SK-N-SH (cell line): Measurements from ENCODE around the gene SRSF10. TPM values are rescaled to one million over a fixed set of nuclear protein-coding genes. Genes with fewer than 3 reads are reported as not detected.

Experiments
- CTCF ChIA-PET: fragments of 300-600, 350-600 bp; formaldehyde crosslinking; extraction: SDS; loops from one replicate; lab custom pipeline; 2021; lab: Yijun Ruan, JAX
- POLR2A ChIA-PET: fragments of 350-600 bp; sonication (Branson Sonifier 250); formaldehyde crosslinking; extraction: SDS; loops from one replicate; lab custom pipeline; 2020; ENCODE audit warnings: antibody characterized with exemption, inconsistent platforms; lab: Yijun Ruan, JAX
- DNase-seq: peaks from one replicate; pipeline ENCODE4 v3.0.0; 2012
- H2AFZ ChIP-seq: fragments of 200-600 bp; sonication (generic); 2 replicates; pipeline ENCODE4 v1.8.1; 2016; ENCODE audit warnings: antibody characterized with exemption, mild to moderate bottlenecking, low read depth
- H3F3A ChIP-seq: fragments of 200-600 bp; sonication (generic); replicated peaks from 2 replicates; pipeline ENCODE3; 2016; ENCODE audit warnings: antibody characterized with exemption, mild to moderate bottlenecking; ENCODE audit not compliant: insufficient read depth
- H3K27ac ChIP-seq, 2 experiments: fragments of 200-500 bp in 1 of 2; fragments of 200-600 bp in 1 of 2; sonication (Bioruptor generic) in 1 of 2; sonication (generic), shearing (Covaris generic) in 1 of 2; 2 replicates each; pipeline versions ENCODE4 v1.5.1 to v1.6.1; 2014 to 2016; ENCODE audit warnings: low read depth in 2 of 2, inconsistent platforms in 1 of 2, low read length in 1 of 2, mild to moderate bottlenecking in 1 of 2, mixed read lengths in 1 of 2
- H3K27me3 ChIP-seq: fragments of 200-600 bp; sonication (generic), shearing (Covaris generic); 2 replicates; pipeline ENCODE4 v1.6.1; 2016; ENCODE audit warnings: mixed run types; ENCODE audit not compliant: insufficient read depth
- H3K36me3 ChIP-seq, 2 experiments: fragments of 200-500 bp in 1 of 2; fragments of 200-600 bp in 1 of 2; sonication (Bioruptor generic) in 1 of 2; sonication (generic) in 1 of 2; replicated peaks in 1 of 2; 2 replicates each; pipeline versions ENCODE3 to v1.5.1; 2014 to 2016; ENCODE audit warnings: low read length in 1 of 2, mild to moderate bottlenecking in 1 of 2; ENCODE audit not compliant: insufficient read depth in 2 of 2, control insufficient read depth in 1 of 2
- H3K4me1 ChIP-seq, 2 experiments: fragments of 200-500 bp in 1 of 2; fragments of 200-600 bp in 1 of 2; sonication (Bioruptor generic) in 1 of 2; sonication (generic), shearing (Covaris generic) in 1 of 2; 2 replicates each; pipeline versions ENCODE4 v1.5.1 to v1.6.1; 2014 to 2016; ENCODE audit warnings: low read depth in 1 of 2, low read length in 1 of 2, mixed run types in 1 of 2; ENCODE audit not compliant: insufficient read depth in 2 of 2, control insufficient read depth in 1 of 2
- H3K4me2 ChIP-seq: fragments of 200-600 bp; sonication (generic), shearing (Covaris generic); 2 replicates; pipeline ENCODE4 v1.6.1; 2017; ENCODE audit warnings: mixed run types
- H3K4me3 ChIP-seq, 2 experiments: fragments of 200-500 bp in 1 of 2; fragments of 200-600 bp in 1 of 2; sonication (Bioruptor generic) in 1 of 2; sonication (generic), shearing (Covaris generic) in 1 of 2; 2 replicates each; pipeline versions ENCODE4 v1.5.1 to v1.8.1; 2014 to 2016; ENCODE audit warnings: low read depth in 2 of 2, inconsistent platforms in 1 of 2, low read length in 1 of 2, mild to moderate bottlenecking in 1 of 2, mixed read lengths in 1 of 2, moderate library complexity in 1 of 2
- H3K79me2 ChIP-seq: fragments of 200-600 bp; sonication (generic); 2 replicates; pipeline ENCODE4 v1.8.1; 2017; ENCODE audit warnings: mild to moderate bottlenecking; ENCODE audit not compliant: insufficient read depth
- H3K9ac ChIP-seq: fragments of 200-600 bp; sonication (generic); 2 replicates; pipeline ENCODE4 v1.6.1; 2017; ENCODE audit warnings: mixed run types
- H3K9me2 ChIP-seq: fragments of 200-600 bp; sonication (generic); 2 replicates; pipeline ENCODE4 v1.6.1; 2017; ENCODE audit warnings: mixed run types
- H3K9me3 ChIP-seq: fragments of 200-600 bp; sonication (generic); 2 replicates; pipeline ENCODE4 v1.6.1; 2017; ENCODE audit warnings: mixed run types, mild to moderate bottlenecking, moderate library complexity
- H4K20me1 ChIP-seq: fragments of 200-600 bp; sonication (generic); 2 replicates; pipeline ENCODE4 v1.6.1; 2017; ENCODE audit warnings: mild to moderate bottlenecking, mixed run types; ENCODE audit not compliant: insufficient read depth
- CHD2 ChIP-seq: fragments of 150-350 bp; IDR thresholded peaks from 2 replicates; pipeline ENCODE4 v1.6.1; 2018; ENCODE audit warnings: low read length; ENCODE audit not compliant: partially characterized antibody
- EP300 ChIP-seq, 2 experiments: IDR thresholded peaks; 2 replicates each; pipeline versions ENCODE4 v1.4.0 to v1.6.1; 2012; ENCODE audit warnings: borderline replicate concordance in 1 of 2, low read depth in 1 of 2, low read length in 1 of 2
- EZH2phosphoT487 ChIP-seq: fragments of 200-600 bp; sonication (generic); IDR thresholded peaks from 2 replicates; pipeline ENCODE4 v1.6.1; 2017; ENCODE audit warnings: low read depth, mixed run types, mild to moderate bottlenecking, antibody characterized with exemption, moderate library complexity, borderline replicate concordance
- FOSL2 ChIP-seq: IDR thresholded peaks from 2 replicates; pipeline ENCODE4 v1.4.0; 2012; ENCODE audit warnings: low read depth, mild to moderate bottlenecking, moderate library complexity, borderline replicate concordance
- FOXJ3 ChIP-seq: sonication (generic); formaldehyde crosslinking; IDR thresholded peaks from 2 replicates; pipeline ENCODE4 v1.5.1; 2020; ENCODE audit warnings: mild to moderate bottlenecking, missing genetic modification reagents
- GATA2 ChIP-seq: sonication (generic); formaldehyde crosslinking; IDR thresholded peaks from 2 replicates; pipeline ENCODE4 v1.5.0; 2020; ENCODE audit warnings: mild to moderate bottlenecking, missing genetic modification reagents
- JUND ChIP-seq: IDR thresholded peaks from 2 replicates; pipeline ENCODE4 v1.4.0; 2012
- MAX ChIP-seq: IDR thresholded peaks from 2 replicates; pipeline ENCODE4 v1.4.0; 2012; ENCODE audit warnings: low read depth
- NRF1 ChIP-seq: IDR thresholded peaks from 2 replicates; pipeline ENCODE4 v1.6.1; 2012; ENCODE audit warnings: low read depth, mild to moderate bottlenecking, low read length
- POLR2AphosphoS5 ChIP-seq: IDR thresholded peaks from 2 replicates; pipeline ENCODE4 v1.6.1; 2012; ENCODE audit warnings: low read depth, low read length
- RXRA ChIP-seq: IDR thresholded peaks from 2 replicates; pipeline ENCODE4 v1.4.0; 2012; ENCODE audit warnings: low read depth, mild to moderate bottlenecking, borderline replicate concordance
- SIN3A ChIP-seq: IDR thresholded peaks from 2 replicates; pipeline ENCODE4 v1.6.1; 2012; ENCODE audit warnings: low read depth, mild to moderate bottlenecking, low read length, moderate library complexity, borderline replicate concordance
- SMC3 ChIP-seq: IDR thresholded peaks from 2 replicates; pipeline ENCODE4 v1.6.1; 2012; ENCODE audit warnings: low read depth, low read length, improper control_type of control experiment
- TCF12 ChIP-seq: IDR thresholded peaks from 2 replicates; pipeline ENCODE4 v1.4.0; 2012
- TEAD4 ChIP-seq: IDR thresholded peaks from 2 replicates; pipeline ENCODE4 v1.4.0; 2012; ENCODE audit warnings: mild to moderate bottlenecking, borderline replicate concordance; ENCODE audit not compliant: insufficient read depth
- WGBS: methylation state at CpG from one replicate; pipeline ENCODE4 v1.1.6; 2017; ENCODE audit warnings: low lambda C conversion rate; 5-methylcytosine and 5-hydroxymethylcytosine counted together
- polyA plus RNA-seq, 3 experiments: library from polyadenylated mRNA; depleted of rRNA; stranded (reverse); fragments of >200 nt; gene quantifications; 2 replicates each; pipeline ENCODE4 v1.2.3, GENCODE V29; 2012
- TF ChIP-seq, protein P1 (sequence below): fragments of 150-350 bp; IDR thresholded peaks from 2 replicates; pipeline ENCODE4 v1.6.1; 2017; ENCODE audit warnings: antibody characterized with exemption, low read length, low read depth, borderline replicate concordance
- TF ChIP-seq, protein P2 (sequence below): IDR thresholded peaks from 2 replicates; pipeline ENCODE4 v1.4.0; 2012; ENCODE audit warnings: low read depth, borderline replicate concordance
- TF ChIP-seq, protein P3 (sequence below): IDR thresholded peaks from 2 replicates; pipeline ENCODE4; 2012

Gene SRSF10
- polyA plus RNA-seq, 1 of the 3 experiments (the other 2 are of a cell fraction) = 79.8 TPM

GRCh38 chr1:24027838-24028468 lies 47.8 kb upstream of the SRSF10 start (continued):
- TF ChIP-seq, protein P1, sequence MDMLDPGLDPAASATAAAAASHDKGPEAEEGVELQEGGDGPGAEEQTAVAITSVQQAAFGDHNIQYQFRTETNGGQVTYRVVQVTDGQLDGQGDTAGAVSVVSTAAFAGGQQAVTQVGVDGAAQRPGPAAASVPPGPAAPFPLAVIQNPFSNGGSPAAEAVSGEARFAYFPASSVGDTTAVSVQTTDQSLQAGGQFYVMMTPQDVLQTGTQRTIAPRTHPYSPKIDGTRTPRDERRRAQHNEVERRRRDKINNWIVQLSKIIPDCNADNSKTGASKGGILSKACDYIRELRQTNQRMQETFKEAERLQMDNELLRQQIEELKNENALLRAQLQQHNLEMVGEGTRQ = no peak

DNA sequence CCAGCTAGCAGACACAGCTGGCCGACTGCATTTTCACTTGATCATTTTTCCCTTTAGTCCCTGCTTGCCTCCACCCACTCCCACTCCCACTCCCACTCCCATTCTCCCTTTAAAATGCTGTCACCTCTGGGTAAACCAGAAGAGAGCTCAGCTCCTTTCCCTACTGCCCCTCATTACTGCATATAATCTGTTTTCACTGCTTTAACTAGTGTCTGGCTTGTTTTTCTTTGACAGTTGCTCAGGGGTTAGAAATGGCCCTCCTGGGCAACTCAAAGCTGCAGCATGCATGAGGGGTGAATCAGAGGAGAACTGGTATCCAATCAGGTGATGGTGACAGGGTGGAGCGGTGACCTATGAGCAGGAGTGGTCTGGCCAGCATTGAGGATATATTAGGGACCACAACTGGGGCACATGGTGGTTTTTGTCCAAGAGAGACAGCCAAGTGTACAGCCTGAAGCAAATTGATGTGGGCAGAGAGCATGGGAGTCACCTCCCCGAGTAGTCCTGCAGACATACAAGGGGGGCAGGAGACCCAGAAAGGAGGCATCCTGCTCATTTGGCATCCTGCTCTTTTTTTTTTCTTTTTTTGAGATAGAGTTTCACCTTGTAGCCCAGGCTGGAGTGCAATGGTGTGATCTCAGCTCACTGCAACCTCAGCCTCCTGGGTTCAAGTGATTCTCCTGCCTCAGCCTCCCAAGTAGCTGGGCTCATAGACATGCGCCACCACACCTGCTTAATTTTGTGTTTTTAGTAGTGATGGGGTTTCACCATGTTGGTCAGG lies 42.6 kb upstream of the SRSF10 start:
- WGBS = 48% methylated on average over 4 of the region's 4 CpGs
- H3K9me2 ChIP-seq = no peaks in the 10 kb centered on the region
- H3F3A ChIP-seq = peaks cover 22% of the 10 kb centered on the region
- H3K4me1 ChIP-seq = peaks cover 12 to 36% of the 10 kb centered on the region in 2 experiments; a peak in 3 of 4 replicates
- peak overlapping the region; percentile 72 for H3K9ac ChIP-seq
- ChIA-PET POLR2A (no interaction called here), CTCF (interaction anchor here (1.6 kb wide), 1 partner anchor 49 kb away, joined by 4 read pairs; no protein-coding TSS in a partner anchor)
- DNase-seq = peak; percentile 29
- H3K27me3 ChIP-seq = no peaks in the 10 kb centered on the region
- H3K36me3 ChIP-seq = no peaks in the 10 kb centered on the region
- H3K4me2 ChIP-seq = peak overlapping the region; percentile 76
- H3K79me2 ChIP-seq = peaks cover 3% of the 10 kb centered on the region; the same call in 1 of the 2 replicates
- H3K9me3 ChIP-seq = no peaks in the 10 kb centered on the region
- no peaks in the 10 kb centered on the region for H4K20me1 ChIP-seq
- TF ChIP-seq EZH2phosphoT487 (no peak), CHD2 (no peak), EP300 (IDR thresholded peaks at IDR 0.05; ENCODE audit: borderline replicate concordance in 1 of 2, low read depth in 1 of 2, low read length in 1 of 2) (0 out of 4 replicates have a peak, but pooled peaks of 1 of the 2 experiments have one; percentile 60), JUND (peak; percentile 76), RXRA (0 out of 2 replicates have a peak, but pooled peaks have one; percentile 66), SIN3A (no peak), POLR2AphosphoS5 (peak; percentile 58), GATA2 (CRISPR knock-in tag) (no peak), FOXJ3 (no peak), TEAD4 (0 out of 2 replicates have a peak, but pooled peaks have one; percentile 47), NRF1 (peak; percentile 41; the same call in 1 of the 2 replicates), MAX (peak; percentile 84), FOSL2 (peak; percentile 83), TCF12 (peak; percentile 88), SMC3 (no peak)
- TF ChIP-seq, protein P2, sequence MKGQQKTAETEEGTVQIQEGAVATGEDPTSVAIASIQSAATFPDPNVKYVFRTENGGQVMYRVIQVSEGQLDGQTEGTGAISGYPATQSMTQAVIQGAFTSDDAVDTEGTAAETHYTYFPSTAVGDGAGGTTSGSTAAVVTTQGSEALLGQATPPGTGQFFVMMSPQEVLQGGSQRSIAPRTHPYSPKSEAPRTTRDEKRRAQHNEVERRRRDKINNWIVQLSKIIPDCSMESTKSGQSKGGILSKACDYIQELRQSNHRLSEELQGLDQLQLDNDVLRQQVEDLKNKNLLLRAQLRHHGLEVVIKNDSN = no peak
- TF ChIP-seq, protein P1 = no peak
- TF ChIP-seq, protein P3, sequence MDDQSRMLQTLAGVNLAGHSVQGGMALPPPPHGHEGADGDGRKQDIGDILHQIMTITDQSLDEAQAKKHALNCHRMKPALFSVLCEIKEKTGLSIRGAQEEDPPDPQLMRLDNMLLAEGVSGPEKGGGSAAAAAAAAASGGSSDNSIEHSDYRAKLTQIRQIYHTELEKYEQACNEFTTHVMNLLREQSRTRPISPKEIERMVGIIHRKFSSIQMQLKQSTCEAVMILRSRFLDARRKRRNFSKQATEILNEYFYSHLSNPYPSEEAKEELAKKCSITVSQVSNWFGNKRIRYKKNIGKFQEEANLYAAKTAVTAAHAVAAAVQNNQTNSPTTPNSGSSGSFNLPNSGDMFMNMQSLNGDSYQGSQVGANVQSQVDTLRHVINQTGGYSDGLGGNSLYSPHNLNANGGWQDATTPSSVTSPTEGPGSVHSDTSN = peak; percentile 82
- H2AFZ ChIP-seq = peak overlapping the region; percentile 50
- peak overlapping the region; percentile 70 to 99 for H3K27ac ChIP-seq
- H3K4me3 ChIP-seq = peak overlapping the region in 1 of 2 experiments; percentile 30; a peak in 1 of 4 replicates
